Keratinocyte (primary cell): Measurements from ENCODE around the gene MFNG.

Experiments used
- EZH2 ChIP-seq: IDR thresholded peaks from one replicate; pipeline ENCODE4 v1.6.1; 2012; ENCODE audit warnings: inconsistent platforms, mild to moderate bottlenecking, low read length, moderate library complexity
- TF ChIP-seq, protein P1 (sequence below), 3 experiments: IDR thresholded peaks in 1 of 3; conservative IDR thresholded peaks in 1 of 3; optimal IDR thresholded peaks in 1 of 3; 2 replicates in 2 of 3; 3 replicates in 1 of 3; pipeline versions ENCODE3 to v1.5.1; 2011; ENCODE audit warnings: low read length in 3 of 3, mild to moderate bottlenecking in 3 of 3, moderate library complexity in 2 of 3, control low read depth in 1 of 3, inconsistent platforms in 1 of 3; ENCODE audit not compliant: insufficient read depth in 2 of 3; ENCODE audit errors: extremely low read depth in 1 of 3

DNA sequence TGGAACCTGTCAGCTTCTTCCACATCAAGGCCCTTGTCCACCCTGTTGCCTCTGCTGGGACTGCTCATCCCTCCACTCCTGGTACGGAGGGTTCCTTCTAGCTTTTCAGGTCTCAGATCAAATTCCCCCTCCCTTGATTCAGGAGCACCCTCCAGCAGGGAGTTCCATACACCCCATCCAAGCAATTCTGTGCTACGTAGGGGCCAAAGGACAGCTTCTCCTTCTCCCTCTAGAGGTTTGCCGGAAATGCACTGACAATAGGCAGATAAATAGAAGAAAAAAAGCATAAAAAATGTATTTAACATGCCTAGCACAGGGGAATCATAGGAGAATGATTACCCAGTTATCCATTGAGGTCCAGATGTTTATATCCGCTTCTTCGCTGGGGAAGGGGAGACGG lies 36.3 kb upstream of the MFNG start:
- TF ChIP-seq, protein P1, sequence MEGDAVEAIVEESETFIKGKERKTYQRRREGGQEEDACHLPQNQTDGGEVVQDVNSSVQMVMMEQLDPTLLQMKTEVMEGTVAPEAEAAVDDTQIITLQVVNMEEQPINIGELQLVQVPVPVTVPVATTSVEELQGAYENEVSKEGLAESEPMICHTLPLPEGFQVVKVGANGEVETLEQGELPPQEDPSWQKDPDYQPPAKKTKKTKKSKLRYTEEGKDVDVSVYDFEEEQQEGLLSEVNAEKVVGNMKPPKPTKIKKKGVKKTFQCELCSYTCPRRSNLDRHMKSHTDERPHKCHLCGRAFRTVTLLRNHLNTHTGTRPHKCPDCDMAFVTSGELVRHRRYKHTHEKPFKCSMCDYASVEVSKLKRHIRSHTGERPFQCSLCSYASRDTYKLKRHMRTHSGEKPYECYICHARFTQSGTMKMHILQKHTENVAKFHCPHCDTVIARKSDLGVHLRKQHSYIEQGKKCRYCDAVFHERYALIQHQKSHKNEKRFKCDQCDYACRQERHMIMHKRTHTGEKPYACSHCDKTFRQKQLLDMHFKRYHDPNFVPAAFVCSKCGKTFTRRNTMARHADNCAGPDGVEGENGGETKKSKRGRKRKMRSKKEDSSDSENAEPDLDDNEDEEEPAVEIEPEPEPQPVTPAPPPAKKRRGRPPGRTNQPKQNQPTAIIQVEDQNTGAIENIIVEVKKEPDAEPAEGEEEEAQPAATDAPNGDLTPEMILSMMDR (optimal IDR thresholded peaks at IDR 0.05 in 1 of 3, IDR thresholded peaks at IDR 0.05 in 1 of 3, conservative IDR thresholded peaks at IDR 0.05 in 1 of 3; ENCODE audit: extremely low read depth in 1 of 3, insufficient read depth in 2 of 3, low read length in 3 of 3) = no peak
- no peak for TF ChIP-seq EZH2
